ENCODE data around the gene PTP4A2.
A peak's percentile ranks its signal among the peaks of the same experiment; 100 is the strongest.

Gene PTP4A2

GRCh38 chr1:31938184-31938975, at the start of gene PTP4A2:
Gene PTP4A2, minus strand, starts transcription at chr1:31938368. Its CDS starts 19,303 bp downstream, at chr1:31919065.
- peak; percentile 76 for DNase-seq (ENCODE audit: low read depth, low spot score)

- DNase-seq (ENCODE audit: low read depth, low spot score): no peak
Measured at GRCh38 chr1:31987135-31987619, 49.0 kb upstream of the PTP4A2 start.

DNA sequence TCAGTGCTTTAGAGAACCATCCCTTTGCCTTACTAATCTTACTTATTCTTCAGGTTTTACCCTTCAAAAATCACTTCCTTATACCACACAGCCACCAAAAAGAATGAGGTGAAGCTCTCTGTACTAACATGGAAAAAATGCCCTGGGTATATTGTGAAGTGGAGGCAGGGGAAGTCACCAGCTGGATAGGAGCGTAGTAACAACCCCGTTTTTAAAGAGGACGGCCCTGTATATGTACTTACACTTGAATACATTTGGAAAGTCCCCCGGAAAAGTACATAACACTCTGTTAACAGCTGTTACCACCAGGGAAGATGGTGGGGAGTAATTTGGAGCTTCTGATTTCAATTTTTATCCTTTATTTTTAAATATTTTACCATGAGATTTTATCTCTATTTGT, 47.3 kb upstream of the PTP4A2 start:
- DNase-seq (ENCODE audit: low read depth, low spot score): no peak

DNA sequence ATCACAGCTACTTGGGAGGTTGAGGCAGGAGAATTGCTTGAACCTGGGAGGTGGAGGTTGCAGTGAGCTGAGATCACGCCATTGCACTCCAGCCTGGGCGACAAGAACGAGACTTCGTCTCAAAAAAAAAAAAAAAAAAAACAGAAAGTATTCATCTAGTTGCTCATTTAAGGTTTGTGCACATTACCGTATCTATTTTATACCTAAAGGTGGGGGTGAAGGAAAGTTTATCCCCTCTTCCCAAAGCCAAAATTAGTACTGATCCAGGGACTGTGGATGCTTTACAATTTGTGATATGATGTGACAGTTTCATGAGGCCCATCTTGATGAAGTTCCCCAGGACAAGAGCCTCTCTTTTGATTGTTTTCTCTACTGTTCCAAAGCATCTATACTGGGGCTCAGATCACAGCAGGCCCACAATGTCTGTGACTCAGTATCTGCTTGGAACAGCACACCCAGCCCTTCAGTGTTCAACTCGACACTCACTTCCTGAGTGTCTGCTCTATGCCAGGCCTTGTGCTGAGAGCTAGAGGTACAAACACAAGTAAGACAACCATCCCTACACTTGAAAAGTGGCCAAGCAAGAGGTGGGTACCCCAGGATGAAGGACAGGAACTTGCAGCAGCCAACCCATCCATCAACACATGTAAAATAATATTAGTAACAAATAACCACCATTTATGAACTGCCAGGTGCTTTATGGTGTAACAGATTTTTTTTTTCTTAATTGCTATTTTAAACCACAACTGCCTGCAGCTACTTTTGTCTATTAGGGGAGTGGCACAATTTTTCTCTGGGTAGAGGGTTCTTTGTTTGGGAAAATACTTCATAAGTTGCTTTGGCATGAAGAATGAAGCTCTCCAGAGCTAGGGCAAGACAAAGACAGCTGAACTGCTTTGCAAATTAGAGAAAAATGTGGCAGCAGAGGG, 46.5 kb upstream of the PTP4A2 start:
- DNase-seq (ENCODE audit: low read depth, low spot score): no peak

DNA sequence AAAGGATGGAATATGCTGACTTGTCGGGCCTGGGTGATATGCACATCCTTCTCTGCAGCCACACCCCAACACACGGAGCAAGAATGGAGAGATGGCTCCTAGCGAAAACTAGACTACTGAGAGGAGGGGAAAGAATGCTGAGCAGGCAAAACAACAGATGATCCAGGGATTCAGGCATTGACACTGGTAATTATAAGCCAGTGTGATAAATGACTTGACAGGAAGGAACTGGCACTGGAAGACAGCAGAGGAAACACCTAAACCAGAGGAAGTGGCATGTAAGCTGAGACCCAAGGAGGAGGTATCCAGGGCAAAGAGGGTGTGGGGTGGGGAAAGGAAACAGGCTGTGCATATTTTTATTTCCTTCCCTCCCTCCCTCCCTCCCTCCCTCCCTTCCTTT, 43.8 kb upstream of the PTP4A2 start:
- DNase-seq (ENCODE audit: low read depth, low spot score): no peak

DNA sequence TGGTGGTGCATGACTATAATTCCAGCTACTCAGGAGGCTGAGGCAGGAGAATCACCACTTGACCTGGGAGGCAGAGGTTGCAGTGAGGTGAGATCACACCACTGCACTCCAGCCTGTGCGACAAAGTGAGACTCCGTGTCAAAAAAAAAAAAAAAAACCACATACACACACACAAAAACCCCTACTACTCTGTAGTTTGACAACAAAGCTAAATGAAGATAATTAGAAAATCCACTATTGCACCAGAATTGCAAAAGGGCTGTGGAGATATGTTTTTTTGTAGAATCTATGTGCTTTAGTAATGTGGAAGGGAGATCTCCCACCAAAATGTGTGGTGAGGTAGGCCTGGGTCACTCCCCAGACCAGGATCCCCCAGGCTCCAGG, 43.3 kb upstream of the PTP4A2 start:
- no peak for DNase-seq (ENCODE audit: low read depth, low spot score)

GRCh38 chr1:31980835-31981455, 42.8 kb upstream of the PTP4A2 start:
- DNase-seq (ENCODE audit: low read depth, low spot score): no peak

DNA sequence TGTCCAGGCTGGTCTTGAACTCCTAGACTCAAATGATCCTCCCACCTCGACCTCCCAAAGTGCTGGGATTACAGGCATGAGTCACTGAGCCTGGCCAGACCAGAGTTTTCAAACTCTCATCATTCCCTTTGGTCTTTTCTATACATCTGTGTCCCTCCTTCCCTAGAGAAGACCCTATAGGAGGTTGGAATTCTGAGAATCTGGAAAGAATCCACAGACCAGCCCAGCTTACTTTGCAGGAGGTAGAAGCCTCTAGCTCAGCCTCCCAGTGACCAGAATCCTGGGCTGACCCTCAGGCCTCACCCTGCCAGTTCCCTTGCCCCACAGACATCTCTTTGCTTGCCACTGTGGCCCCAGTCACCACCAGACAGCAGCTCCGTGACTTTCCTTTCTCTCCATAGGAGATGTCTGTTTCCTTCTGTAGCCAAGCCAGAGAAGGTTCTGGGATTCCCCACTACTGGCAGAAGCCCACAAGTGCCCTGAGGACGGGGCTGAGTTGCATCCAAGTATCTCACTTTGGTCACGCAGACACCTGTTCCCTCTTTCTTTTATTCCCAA, 40.8 kb upstream of the PTP4A2 start:
- DNase-seq (ENCODE audit: low read depth, low spot score): no peak

- DNase-seq (ENCODE audit: low read depth, low spot score): peak; percentile 11
Measured at GRCh38 chr1:31977385-31978131, 39.4 kb upstream of the PTP4A2 start.

DNA sequence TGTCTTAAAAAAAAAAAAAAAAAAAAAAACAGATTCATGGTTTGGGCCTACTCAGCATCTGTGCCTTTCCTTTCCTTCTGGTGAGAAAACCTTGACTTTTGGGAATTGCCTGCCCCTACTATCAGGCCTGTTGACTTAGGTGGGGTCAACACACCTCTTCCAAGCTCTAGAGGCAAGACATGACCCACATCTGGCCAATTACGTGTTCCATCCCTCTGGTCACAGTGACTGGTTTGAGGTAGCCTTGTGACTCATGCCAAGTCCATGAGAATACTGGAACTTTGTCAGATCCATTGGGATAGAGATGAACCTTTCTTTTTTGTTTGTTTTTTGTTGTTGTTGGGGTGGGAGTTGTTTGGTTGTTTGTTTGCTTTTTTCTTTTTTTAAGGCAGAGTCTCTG, 38.2 kb upstream of the PTP4A2 start:
- no peak for DNase-seq (ENCODE audit: low read depth, low spot score)

DNA sequence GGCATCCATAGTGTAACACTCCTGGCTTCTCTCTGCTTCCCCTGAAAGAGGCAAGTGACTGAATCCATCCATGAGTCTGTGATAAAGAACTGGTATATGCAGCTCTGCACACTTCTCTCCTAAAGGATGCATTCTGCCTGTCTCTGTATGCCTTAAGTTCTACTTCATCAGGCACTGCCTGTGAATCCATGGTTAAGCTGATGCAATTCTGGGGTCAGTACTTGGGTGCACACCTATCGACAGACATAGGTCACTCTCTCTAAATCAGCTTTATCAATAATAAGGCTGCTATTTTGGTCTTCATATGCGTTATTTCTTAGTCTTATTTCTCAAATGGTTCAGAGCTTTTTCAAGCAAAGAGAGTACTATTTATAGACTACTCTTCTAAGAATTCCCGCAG, 32.7 kb upstream of the PTP4A2 start:
- DNase-seq (ENCODE audit: low read depth, low spot score): no peak

DNA sequence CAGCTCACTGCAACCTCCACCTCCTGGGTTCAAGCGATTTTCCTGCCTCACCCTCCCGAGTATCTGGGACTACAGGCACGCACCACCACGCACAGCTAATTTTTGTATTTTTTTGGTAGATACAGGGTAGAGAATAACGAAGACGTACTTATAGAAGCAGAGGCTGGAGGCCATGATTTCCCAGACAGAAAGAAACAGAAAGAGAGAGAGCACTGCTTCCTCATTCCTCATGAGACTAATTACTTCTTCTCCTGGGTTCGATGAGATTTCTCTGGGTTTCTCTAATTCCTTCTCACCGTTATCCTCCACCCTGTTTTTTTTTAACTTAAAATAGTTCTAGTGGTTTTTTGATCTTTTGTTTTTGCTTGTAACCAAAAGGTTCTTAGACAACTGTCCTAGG, 23.4 kb upstream of the PTP4A2 start:
- no peak for DNase-seq (ENCODE audit: low read depth, low spot score)

DNA sequence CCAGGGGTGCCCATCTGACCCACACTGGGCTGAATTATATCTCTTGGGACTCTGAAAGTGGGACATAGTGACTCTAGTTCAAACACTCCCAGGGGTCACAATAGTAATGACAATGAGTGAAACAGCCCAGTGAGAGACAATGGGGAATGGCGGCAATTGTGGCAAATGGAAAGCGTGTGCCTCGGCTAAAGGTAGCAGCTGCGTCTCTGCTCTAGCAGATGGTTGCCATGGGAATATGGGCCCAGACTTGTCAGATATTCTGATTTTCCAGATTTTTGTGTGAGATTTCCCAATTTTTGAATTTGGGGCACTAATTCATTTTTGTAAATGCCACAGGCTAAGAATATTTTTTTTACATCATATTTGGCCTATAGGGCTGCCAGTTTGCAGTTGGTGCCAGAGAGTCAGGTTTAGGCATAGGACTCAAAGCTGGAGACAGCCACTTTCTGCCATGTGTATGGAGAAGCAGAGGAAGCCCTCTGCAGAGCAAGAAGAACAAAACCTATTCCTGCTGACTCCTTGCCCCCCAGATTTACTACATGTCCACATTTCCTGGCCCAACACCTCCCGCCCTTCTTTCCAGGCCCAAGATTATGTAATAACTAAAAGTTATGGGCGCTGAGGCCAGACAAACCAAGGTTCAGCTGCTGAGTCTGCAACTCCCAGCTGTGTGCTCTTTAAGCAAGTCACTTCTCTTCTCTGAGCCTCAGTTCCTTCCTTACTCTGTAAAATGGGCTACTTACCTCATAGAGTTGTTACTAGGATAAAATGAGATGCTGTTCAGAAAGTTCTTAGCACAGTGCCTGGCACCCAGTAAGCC, 21.6 kb upstream of the PTP4A2 start:
- DNase-seq (ENCODE audit: low read depth, low spot score): no peak

GRCh38 chr1:31957701-31958674, 19.8 kb upstream of the PTP4A2 start:
- no peak for DNase-seq (ENCODE audit: low read depth, low spot score)

DNA sequence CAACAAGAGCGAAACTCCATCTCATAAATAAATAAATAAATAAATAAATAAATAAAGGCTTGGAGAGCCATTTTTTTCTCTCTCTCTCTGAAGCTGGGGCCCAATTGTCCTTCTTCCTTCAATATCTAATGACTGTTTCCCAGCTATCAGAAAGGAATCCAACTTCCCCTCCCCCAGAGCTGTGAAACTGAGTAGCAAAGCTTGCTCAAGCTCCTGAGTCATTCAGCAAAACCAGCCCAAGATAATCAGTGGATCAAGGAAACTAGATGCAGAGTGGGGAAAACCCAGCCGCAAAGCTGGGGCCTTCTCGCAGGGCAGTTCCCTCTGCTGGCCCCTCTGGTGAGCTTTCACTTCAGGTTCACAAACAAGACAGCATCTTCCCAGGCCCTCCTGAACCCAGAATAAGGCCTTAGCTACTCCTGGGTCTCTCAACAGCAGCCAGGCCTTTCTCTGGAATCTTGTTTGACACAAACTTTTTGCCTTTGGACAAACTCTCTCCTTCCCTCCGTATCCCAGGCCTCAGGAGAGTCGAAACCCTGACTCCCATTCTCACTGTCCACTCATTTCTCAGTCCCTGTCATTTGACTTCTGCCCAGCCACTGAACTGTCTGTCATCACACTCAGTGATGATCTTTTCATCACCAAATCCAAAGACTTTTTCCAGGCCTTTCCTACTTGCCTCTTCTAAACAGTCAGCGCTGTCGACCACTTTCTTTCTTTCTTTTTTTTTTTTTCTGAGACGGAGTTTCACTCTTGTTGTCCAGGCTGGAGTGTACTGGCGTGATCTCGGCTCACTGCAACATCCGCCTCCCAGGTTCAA, 18.0 kb upstream of the PTP4A2 start:
- DNase-seq (ENCODE audit: low read depth, low spot score): peak; percentile 93

DNA sequence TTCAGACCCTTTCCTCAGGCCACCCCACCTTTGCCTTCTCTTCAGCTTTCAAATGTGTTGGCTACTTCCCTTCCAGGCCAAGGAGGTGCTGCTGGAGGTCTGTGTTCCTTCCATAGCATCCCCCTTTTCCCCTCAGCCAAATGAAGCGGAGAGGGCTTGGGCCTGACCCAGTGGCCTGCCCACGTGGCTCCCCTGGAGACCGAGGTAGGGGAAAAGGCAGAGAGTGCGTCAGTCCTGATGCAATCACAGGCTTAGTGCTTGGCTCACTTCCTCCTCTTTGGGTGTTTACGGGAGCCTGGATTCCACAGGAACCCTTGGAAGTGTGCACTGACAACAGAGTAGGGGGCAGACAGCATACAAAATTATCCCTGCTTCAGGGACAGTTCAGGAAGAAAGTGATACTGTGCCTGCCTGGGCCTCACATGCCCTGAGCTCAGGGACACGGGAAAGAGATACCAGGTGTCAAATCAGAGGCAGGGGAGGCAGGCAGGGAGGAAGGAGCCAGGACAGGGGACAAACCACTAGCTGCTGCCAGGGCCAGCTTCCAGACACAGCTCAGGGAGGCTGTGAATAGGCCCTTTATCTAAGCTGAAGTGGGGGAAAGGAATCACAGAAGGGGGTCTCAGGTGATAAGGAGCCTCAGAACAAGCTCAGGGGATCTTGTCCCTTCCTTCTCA, 16.6 kb upstream of the PTP4A2 start:
- peak; percentile 86 for DNase-seq (ENCODE audit: low read depth, low spot score)

- DNase-seq (ENCODE audit: low read depth, low spot score): no peak
Measured at GRCh38 chr1:31952825-31953220, 14.7 kb upstream of the PTP4A2 start.

GRCh38 chr1:31951276-31951675, 13.1 kb upstream of the PTP4A2 start:
- no peak for DNase-seq (ENCODE audit: low read depth, low spot score)

Measured in brain pericyte (primary cell).